Brain microvascular endothelial cell (primary cell): ENCODE results near the gene P2RY14.
A peak's percentile ranks its signal among the peaks of the same experiment; 100 is the strongest.
"Not testable (repeated sequence)": the region's sequence is repeated elsewhere in the genome, so short reads cannot be mapped to it uniquely, and the experiment has no call there.

ENCODE experiments used
- DNase-seq: peaks from one replicate; pipeline ENCODE4 v3.0.0-alpha.2; 2020
- H3K27ac ChIP-seq: fragments of 250-450 bp; sonication (Bioruptor Pico); 2 replicates; pipeline ENCODE4 v1.5.1; 2020; ENCODE audit warnings: mild to moderate bottlenecking, moderate library complexity
- H3K27me3 ChIP-seq: fragments of 250-450 bp; sonication (Bioruptor Pico); replicated peaks from 2 replicates; pipeline ENCODE4 v1.5.1; 2020; ENCODE audit warnings: mild to moderate bottlenecking
- H3K36me3 ChIP-seq: fragments of 250-450 bp; sonication (Bioruptor Pico); replicated peaks from 2 replicates; pipeline ENCODE4 v1.5.1; 2020; ENCODE audit warnings: mild to moderate bottlenecking
- H3K4me3 ChIP-seq: 2 replicates; pipeline ENCODE4 v1.5.1; 2011; ENCODE audit warnings: low read depth, mild to moderate bottlenecking, control low read depth, low read length, moderate library complexity
- in situ Hi-C: cut with HindIII; loops from 2 replicates; pipeline ENCODE4 v1.10.0; 2017; ENCODE audit warnings: low sequenced_read_pairs, low pct_ligation_motif_present
- TF ChIP-seq, protein P1 (sequence below): IDR thresholded peaks from 2 replicates; pipeline ENCODE4 v1.5.1; 2011; ENCODE audit warnings: low read depth, mild to moderate bottlenecking, moderate library complexity, low read length, control low read depth, inconsistent platforms; ENCODE audit errors: missing control alignments

P2RY14 gene

DNA sequence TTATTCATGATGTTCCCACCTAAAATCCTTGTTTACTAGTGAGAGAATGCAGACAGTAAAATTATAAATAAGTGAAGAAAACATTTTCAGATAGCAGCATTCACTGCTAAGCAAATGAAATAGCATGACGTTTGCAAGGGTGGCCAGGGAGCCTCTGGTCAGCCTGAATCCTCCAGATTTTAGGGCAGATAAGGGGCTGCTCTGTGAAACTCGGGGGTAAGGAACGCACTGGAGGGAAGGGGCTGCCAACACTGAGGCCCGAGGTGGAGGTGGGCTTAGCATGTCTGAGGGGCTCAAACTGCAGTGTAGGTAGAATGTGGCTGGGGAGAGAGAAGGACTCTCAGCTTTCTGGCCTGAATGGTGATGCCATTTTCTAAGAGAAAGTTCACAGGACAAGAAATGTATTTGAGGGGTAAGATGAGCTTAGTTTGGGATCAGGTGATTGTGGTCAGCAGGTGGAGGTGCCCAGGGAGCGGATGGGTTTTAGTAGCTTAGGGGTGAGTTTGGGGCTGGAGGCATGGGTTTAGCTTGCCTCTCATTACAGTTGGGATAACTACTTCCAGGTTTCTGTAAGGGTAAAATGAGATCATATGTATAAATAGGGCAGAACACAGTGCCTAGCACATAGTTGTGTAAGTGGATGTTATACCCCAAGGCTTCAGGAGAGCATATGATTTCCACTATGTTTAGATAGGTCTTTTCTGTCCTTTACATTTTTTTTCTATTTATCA, 95.8 kb downstream of the P2RY14 start:
- TF ChIP-seq, protein P1, sequence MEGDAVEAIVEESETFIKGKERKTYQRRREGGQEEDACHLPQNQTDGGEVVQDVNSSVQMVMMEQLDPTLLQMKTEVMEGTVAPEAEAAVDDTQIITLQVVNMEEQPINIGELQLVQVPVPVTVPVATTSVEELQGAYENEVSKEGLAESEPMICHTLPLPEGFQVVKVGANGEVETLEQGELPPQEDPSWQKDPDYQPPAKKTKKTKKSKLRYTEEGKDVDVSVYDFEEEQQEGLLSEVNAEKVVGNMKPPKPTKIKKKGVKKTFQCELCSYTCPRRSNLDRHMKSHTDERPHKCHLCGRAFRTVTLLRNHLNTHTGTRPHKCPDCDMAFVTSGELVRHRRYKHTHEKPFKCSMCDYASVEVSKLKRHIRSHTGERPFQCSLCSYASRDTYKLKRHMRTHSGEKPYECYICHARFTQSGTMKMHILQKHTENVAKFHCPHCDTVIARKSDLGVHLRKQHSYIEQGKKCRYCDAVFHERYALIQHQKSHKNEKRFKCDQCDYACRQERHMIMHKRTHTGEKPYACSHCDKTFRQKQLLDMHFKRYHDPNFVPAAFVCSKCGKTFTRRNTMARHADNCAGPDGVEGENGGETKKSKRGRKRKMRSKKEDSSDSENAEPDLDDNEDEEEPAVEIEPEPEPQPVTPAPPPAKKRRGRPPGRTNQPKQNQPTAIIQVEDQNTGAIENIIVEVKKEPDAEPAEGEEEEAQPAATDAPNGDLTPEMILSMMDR = no peak
- Histone ChIP-seq H3K4me3 (no peak overlapping the region), H3K27ac (no peak overlapping the region), H3K36me3 (no peaks in the 10 kb centered on the region), H3K27me3 (no peaks in the 10 kb centered on the region)
- DNase-seq = no peak
- in situ Hi-C loops = no loop called here

- no peak overlapping the region for H3K27ac ChIP-seq
- in situ Hi-C loops = no loop called here
- TF ChIP-seq, protein P1 = no peak
- H3K27me3 ChIP-seq = no peaks in the 10 kb centered on the region
- no peak overlapping the region for H3K4me3 ChIP-seq
- H3K36me3 ChIP-seq = no peaks in the 10 kb centered on the region
- DNase-seq = no peak
Measured at GRCh38 chr3:151178208-151178845, 100.0 kb downstream of the P2RY14 start.

GRCh38 chr3:151175952-151176351, 102.4 kb downstream of the P2RY14 start:
- DNase-seq = no peak
- in situ Hi-C loops = no loop called here
- H3K36me3 ChIP-seq = no peaks in the 10 kb centered on the region
- no peak overlapping the region for H3K27ac ChIP-seq
- TF ChIP-seq, protein P1 = no peak
- H3K27me3 ChIP-seq = no peaks in the 10 kb centered on the region
- H3K4me3 ChIP-seq = no peak overlapping the region

DNA sequence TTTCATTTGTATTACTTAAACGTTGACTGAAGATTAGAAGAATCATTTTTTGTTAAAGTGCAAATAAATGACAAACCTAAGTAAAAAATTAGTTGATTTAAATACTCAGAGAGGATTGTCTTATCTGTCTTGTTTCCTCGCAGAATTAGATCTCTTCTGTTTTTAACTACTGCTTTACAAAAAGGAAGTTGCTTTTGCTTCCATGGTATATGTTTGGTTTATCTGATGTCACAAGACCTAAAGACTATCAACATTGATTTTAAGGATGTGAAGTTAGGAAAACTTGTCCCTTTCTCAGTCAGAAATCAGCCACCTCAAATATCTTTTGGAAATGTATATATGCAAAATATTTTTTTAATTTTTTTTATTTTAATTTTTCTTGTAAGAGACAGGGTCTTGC, 104.0 kb downstream of the P2RY14 start:
- Histone ChIP-seq H3K27ac (no peak overlapping the region), H3K36me3 (no peaks in the 10 kb centered on the region), H3K27me3 (no peaks in the 10 kb centered on the region), H3K4me3 (no peak overlapping the region)
- DNase-seq = no peak
- in situ Hi-C loops = no loop called here
- TF ChIP-seq, protein P1 = no peak

DNA sequence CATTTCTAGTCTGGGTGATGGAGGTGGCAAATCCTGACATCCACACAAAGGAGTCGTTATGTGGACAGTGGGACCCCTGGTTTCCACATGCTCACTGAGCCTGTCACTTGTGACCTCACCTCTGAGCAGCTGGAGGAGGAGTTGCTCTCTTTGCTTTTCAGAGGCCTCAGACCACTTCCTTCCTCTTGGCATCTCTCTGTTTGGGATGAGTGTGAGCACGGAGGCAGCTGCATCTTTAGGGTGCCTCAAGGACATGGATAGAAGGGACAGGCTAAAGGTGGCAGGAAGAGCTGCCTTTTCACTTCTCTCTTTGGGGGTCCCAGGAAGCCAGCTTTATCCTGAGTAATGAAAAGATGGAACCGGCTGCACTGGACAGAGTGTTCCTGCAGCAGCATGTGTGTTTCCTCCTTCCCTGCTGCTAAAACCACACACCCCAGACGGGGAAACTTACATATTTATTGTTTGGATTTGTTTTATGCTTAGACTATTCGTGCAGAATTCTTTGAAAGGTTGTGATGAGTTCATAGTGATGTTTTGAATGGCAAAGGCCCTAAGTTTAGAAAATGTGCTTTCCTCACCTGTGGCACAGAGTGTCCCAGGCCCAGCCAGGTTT, 107.1 kb downstream of the P2RY14 start:
- in situ Hi-C loops = no loop called here
- H3K4me3 ChIP-seq = no peak overlapping the region
- H3K36me3 ChIP-seq = no peaks in the 10 kb centered on the region
- DNase-seq = peak; percentile 24
- H3K27me3 ChIP-seq = no peaks in the 10 kb centered on the region
- TF ChIP-seq, protein P1 = no peak
- no peak overlapping the region for H3K27ac ChIP-seq

- DNase-seq, H3K4me3 ChIP-seq, H3K27me3 ChIP-seq, H3K27ac ChIP-seq, H3K36me3 ChIP-seq, in situ Hi-C loops: not testable (repeated sequence)
Measured at GRCh38 chr3:151169948-151170679, 108.2 kb downstream of the P2RY14 start.
